GM18868 (cell line): ENCODE data around the gene FBXW2.
"Not testable (repeated sequence)": the region's sequence is repeated elsewhere in the genome, so short reads cannot be mapped to it uniquely, and the experiment has no call there.

Experiments used
- ATAC-seq: cut with Tn5 transposase; IDR thresholded peaks from one replicate; pipeline ENCODE4 v1.9.1; 2021; ENCODE audit warnings: mild to moderate bottlenecking, moderate library complexity; ENCODE audit not compliant: unreplicated experiment

Gene FBXW2

GRCh38 chr9:120792898-120793765, at the start of gene FBXW2:
TSS of gene FBXW2 (minus strand) at chr9:120793416. CDS start at chr9:120788258, 5,158 bp downstream.
- ATAC-seq = peak; percentile 95

- peak; percentile 1 for ATAC-seq
These were observed 48.9 kb upstream of the FBXW2 start for GRCh38 chr9:120841930-120842684.

GRCh38 chr9:120839146-120839545, 45.9 kb upstream of the FBXW2 start:
- no peak for ATAC-seq

GRCh38 chr9:120837921-120838320, 44.7 kb upstream of the FBXW2 start:
- no peak for ATAC-seq

GRCh38 chr9:120833325-120833724, 40.1 kb upstream of the FBXW2 start:
- ATAC-seq = no peak

- ATAC-seq = no peak
These were observed 39.6 kb upstream of the FBXW2 start for GRCh38 chr9:120832807-120833206.

- ATAC-seq = no peak
These were observed 37.6 kb upstream of the FBXW2 start for GRCh38 chr9:120830865-120831264.

- no peak for ATAC-seq
These were observed 36.9 kb upstream of the FBXW2 start for GRCh38 chr9:120830151-120830550.

- ATAC-seq = no peak
These were observed 36.4 kb upstream of the FBXW2 start for GRCh38 chr9:120829650-120830049.

GRCh38 chr9:120820095-120820494, 26.9 kb upstream of the FBXW2 start:
- no peak for ATAC-seq

- no peak for ATAC-seq
These were observed 25.4 kb upstream of the FBXW2 start for GRCh38 chr9:120818595-120818994.

GRCh38 chr9:120815075-120815474, 21.9 kb upstream of the FBXW2 start:
- no peak for ATAC-seq

GRCh38 chr9:120808931-120809330, 15.7 kb upstream of the FBXW2 start:
- ATAC-seq = no peak

GRCh38 chr9:120807607-120808379, 14.6 kb upstream of the FBXW2 start:
- ATAC-seq = no peak

GRCh38 chr9:120804784-120805363, 11.7 kb upstream of the FBXW2 start:
- ATAC-seq = not testable (repeated sequence)

GRCh38 chr9:120801441-120801840, 8.2 kb upstream of the FBXW2 start:
- no peak for ATAC-seq

- no peak for ATAC-seq
These were observed 2.1 kb downstream of the FBXW2 start for GRCh38 chr9:120791161-120791560.

- no peak for ATAC-seq
These were observed 5.3 kb downstream of the FBXW2 start for GRCh38 chr9:120787933-120788332.

GRCh38 chr9:120783602-120784047, 9.6 kb downstream of the FBXW2 start:
- no peak for ATAC-seq

GRCh38 chr9:120781236-120781635, 12.0 kb downstream of the FBXW2 start:
- ATAC-seq = no peak

- no peak for ATAC-seq
These were observed 12.8 kb downstream of the FBXW2 start for GRCh38 chr9:120780367-120780766.
